ENCODE data around the gene TLE2.
A peak's percentile ranks its signal among the peaks of the same experiment; 100 is the strongest.

Gene TLE2

DNA sequence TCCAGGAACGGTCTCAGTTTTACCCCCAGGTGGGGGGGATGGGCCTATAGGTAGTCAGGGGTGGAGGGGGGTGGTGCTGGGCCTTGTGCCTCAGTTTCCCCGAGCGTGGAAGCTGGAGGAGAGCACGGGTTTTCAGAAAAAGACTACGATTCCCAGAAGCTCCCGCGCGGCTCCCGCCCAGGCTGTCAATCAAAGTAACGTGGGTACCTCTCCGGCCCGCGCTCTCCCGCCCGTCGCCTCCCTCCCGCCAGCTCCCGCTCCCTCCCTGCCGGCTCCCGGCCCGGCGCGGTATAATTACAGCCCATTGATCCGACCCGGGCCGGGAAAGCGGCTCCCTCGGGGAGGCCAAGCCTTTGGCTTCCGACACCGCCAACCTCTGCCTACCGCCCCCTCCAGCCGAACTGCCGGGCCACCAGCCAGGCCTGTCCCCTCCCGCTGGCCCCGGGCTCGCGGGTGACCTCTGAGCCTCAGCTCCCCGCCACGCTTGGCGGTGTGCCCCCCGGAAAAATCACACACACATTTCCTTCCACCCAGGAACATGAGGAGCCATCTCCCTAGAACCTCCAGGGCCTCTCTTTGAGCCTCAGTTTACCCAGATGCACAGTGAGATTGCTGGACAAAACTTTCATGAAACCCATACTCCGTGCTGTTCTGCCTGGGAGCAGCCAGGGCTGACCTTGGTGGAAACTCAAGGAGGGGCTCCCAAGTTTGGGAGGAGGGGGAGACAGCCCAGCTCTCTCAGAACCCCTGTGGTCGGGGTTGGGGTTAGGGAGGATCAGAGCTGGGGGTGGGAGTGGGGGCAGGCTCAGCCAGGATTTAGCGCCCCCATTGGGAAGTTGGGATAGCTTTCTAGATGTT lies 7.3 kb upstream of the TLE2 start:
- peak; percentile 82 for DNase-seq

- peak; percentile 98 for DNase-seq
These were observed 6.5 kb upstream of the TLE2 start for GRCh38 chr19:3035542-3036118.

DNA sequence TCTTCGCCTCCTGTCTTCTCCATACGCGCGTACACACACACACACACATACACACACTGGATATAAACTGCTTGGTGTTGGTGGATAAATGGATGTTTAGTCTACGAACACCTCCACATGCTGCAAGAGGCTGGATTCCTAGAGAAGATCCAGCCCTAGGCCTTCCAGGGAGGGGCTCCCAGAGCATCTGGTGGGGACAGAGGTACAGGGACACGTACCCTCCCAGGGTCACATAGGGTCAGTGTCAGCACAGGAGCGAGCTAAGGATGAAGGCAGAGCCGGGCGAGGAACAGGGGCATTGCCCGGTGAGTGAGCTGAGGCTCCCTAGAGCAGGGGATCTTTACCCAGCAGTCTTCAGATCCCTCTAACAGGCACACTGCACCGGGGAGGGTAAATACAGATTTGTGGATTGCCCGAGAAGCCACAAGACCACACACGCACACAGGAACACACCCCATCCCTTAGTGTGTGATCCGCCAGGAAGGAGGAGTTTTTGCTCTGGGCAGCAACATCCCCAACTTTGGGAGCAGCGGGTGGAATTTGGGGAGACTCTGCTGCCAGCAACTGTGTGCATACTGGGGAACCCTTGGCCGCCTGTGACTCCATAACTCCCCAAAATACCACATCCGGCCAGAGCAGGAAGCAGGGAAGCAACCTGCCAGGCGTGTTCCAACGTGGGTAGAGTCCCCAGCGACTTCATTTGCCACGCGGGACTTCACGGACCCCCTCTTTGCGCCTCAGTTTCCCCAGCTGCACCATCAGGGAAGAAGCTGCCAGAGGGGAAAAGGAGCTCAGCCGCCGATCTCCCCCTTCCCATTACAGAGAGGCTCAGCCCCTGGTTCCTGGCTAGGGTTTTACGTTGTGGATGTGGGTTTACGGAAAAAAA lies 5.8 kb upstream of the TLE2 start:
- DNase-seq: no peak

GRCh38 chr19:3034406-3034655 lies 5.3 kb upstream of the TLE2 start:
- DNase-seq: no peak

- DNase-seq: no peak
These were observed 4.7 kb upstream of the TLE2 start for GRCh38 chr19:3033595-3034405.

DNA sequence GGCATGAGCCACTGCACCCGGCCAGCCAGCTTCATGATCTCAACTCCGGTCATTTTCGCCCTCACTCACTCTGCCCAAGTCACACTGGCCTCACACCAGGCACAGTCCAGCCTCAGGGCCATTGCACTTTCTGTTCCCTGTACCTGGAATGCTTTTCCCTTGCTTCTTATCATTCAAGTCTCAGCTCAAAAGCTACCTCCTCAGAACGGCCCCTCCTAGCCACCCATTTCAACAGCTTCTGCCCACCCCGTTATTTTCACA lies 2.5 kb upstream of the TLE2 start:
- no peak for DNase-seq

DNA sequence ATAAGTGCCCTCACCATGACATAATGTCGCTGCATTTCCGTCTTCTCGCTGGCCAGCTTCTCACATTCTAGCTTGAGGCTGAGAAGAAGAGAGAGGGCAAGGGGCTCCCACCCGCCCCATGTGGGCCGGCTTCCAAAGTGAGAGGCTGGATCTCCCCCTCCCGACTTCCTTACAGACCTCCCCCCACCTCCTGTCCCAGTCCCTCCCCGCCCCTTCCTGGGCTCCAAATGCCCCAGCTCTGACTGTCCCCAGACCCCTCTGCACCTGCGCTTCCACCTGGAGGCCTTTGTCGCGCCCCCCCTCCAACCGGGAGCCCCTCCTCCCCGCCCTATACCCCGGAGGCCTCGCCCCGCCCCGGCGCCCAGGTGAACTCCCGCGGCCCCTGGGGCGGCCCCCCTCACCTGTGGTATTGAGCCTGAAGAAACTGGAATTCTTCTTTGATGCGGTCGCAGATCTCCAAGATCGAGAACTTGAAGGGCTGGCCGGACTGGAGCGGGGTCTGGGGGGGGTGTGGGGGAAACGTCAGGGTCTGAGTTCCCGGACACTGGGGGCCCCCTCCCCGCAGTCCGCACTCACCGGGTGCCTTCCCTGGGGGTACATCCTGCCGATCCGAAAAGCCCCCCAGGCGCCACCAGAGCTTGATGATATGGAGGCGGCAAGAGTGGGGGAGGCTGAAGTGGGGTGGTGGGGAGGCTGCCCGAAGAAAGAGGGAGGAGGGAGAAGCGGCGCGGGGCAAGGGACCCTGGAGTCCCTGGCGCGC lies 595 bp downstream of the TLE2 start:
- DNase-seq: no peak

- no peak for DNase-seq
These were observed 1.1 kb downstream of the TLE2 start for GRCh38 chr19:3027981-3028304.

DNA sequence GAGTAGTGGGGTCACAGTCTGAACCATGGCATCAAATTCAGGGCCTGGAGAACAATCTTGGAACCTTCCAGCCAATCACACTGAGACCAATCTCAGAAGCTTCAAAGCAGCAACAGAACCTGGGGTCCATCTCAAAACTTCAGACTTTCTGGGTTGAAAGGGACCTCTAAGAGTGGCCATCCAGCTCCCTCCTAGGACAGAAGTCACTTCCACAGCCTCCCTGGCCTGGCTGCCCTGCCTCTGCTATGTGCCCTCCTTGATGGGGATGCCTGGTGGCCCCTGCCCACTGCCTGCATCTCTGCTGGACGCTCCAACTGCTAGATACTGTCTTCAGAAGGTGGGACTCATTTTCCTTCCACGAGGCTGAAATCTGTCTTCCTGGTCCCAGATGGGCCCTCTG lies 1.8 kb downstream of the TLE2 start:
- DNase-seq: no peak

GRCh38 chr19:3026768-3027167 lies 2.3 kb downstream of the TLE2 start:
- DNase-seq: no peak

DNA sequence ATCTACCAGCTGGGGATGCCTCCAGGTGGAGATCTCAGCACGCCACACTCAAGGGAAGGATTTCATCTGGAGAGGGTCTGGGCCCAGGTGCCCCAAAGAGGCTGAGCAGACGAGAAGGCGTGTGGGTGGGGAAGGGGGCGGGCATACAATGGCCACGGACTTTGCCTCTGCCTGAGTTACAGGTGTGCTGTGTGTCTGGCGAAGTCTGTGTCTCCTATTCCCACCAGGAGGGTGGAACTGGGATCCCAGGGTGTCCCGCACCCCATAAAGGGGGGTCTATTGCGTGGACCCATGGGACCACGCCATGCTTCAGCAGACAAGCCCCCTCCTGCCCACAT lies 3.6 kb downstream of the TLE2 start:
- no peak for DNase-seq

- no peak for DNase-seq
These were observed 4.1 kb downstream of the TLE2 start for GRCh38 chr19:3024870-3025548.

- DNase-seq: no peak
These were observed 4.6 kb downstream of the TLE2 start for GRCh38 chr19:3024509-3024869.

GRCh38 chr19:3020321-3020960 lies 8.6 kb downstream of the TLE2 start:
- DNase-seq: no peak

- no peak for DNase-seq
These were observed 9.7 kb downstream of the TLE2 start for GRCh38 chr19:3019211-3019854.

- no peak for DNase-seq
These were observed 11.2 kb downstream of the TLE2 start for GRCh38 chr19:3017923-3018322.

DNA sequence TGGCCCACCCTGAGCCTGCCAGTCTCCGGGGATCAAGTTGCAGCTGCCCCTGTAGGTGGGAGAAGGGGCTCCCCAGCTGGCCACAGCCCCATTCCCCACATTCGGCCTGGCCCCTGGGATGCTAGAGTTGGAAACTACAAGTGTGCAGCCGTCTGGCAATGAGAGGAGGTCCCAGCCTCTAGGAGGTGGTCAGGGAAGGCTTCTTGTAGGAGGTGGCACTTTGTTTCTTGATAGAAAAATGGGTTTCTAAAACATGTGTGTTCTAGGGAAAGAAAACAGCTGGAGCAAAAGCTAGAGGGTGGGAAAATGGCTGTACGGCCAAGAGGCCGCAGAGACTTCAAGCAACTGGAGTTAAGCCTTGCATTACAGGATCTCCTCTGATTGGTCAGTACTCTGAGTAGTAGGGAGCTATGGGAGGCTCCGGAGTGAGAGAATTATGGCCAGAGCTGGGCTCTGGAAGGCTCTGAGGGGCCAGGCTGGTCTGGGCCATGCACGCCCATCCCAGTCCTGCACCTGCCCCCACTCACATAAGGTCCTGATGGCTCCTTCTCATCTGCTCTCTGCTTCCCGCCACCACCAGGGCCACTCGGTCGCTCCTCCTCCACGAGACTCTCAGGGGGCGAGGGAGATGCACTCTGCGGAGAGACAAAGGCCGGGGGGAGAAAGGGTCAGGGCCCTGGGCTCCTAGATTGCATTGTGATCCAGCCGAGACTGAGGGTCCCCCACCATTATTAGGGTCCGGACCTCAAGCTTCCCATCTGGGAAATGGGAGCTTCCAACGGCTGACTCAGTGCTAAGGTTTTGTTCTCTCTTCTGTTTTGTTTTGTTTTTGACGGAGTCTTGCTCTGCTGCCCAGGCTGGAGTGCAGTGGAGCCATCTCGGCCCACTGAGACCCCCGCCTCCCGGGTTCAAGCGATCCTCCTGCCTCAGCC lies 13.7 kb downstream of the TLE2 start:
- no peak for DNase-seq

DNA sequence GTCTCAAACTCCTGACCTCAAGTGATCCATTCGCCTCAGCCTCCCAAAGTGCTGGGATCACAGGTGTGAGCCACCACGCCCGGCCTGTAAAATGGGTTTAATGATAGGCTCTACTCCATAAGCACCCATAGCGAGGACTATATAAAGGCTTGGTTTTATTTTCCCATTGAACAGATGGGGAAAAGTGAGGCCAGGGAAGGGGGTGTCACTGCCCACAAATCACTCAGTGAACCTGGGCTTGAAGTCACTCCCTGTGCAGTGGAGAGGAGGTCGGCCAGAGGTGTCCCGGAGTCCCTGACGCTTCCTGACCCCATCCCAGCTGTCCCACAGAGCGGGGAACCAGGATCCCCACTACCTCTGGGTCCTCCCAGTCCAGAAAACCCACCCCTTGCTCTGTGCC lies 14.9 kb downstream of the TLE2 start:
- DNase-seq: no peak

DNA sequence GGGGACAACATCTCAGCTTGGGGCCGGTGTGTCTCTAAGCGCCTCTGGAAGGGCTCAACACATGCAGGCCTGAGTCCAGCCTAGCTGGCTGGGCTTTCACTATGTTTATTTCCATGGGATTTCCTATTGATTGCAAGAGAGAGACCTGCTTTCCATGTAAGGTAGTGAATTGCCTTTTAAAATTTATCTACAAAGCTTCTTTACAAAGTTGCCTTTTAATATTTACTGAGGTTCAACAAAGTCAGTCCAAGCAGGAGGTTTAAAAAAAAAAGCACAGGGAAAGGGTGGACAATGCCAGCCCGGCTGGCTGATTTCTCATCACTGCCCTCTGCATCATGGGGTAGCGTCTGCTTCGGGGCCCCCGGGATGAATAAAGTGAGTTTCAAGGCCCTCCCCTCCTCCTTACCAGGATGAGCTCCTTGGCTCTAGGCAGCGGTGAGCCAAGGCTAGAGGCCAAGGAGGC lies 15.8 kb downstream of the TLE2 start:
- no peak for DNase-seq

- no peak for DNase-seq
These were observed 16.3 kb downstream of the TLE2 start for GRCh38 chr19:3012621-3013262.

All from NCI-H1694 (cell line).